B cell (primary cell): ENCODE results near the gene PDK4. TPM values are rescaled to one million over a fixed set of nuclear protein-coding genes. Genes with fewer than 3 reads are reported as not detected.

ENCODE experiments used
- ATAC-seq: fragments of 200-7000 bp; cut with Tn5 transposase; one replicate; pipeline ENCODE4 v1.10.0; 2021; ENCODE audit warnings: low read depth, mild to moderate bottlenecking, moderate number of reproducible peaks, moderate library complexity
- CTCF ChIA-PET: fragments of 350-600 bp; sonication (Branson Sonifier 250); formaldehyde crosslinking; loops from one replicate; lab custom pipeline; 2021; ENCODE audit warnings: antibody characterized with exemption, inconsistent platforms; lab: Charles Lee
- POLR2A ChIA-PET: fragments of 350-600 bp; sonication (Branson Sonifier 250); formaldehyde crosslinking; loops from one replicate; lab custom pipeline; 2021; ENCODE audit warnings: antibody characterized with exemption; lab: Charles Lee
- DNase-seq: peaks from one replicate; pipeline ENCODE4 v3.0.0; 2013
- H2AFZ ChIP-seq: 2 replicates; pipeline ENCODE4 v1.6.1; 2012; ENCODE audit warnings: mild to moderate bottlenecking, low read depth, low read length; ENCODE audit not compliant: insufficient read depth, poor library complexity, severe bottlenecking
- H3K27ac ChIP-seq, 2 donors: 1 replicate in 1 of 2; 2 replicates in 1 of 2; pipeline ENCODE4 v1.5.1; 2012 to 2013; ENCODE audit warnings: low read length in 2 of 2, mild to moderate bottlenecking in 2 of 2, moderate library complexity in 1 of 2
- H3K27me3 ChIP-seq, 4 experiments: fragments of 200-600 bp in 1 of 4; sonication (generic) in 1 of 4; replicated peaks in 1 of 4; 1 replicate in 2 of 4; 2 replicates in 2 of 4; pipeline versions ENCODE4 v1.6.1 to v1.7.0; 2013 to 2016; ENCODE audit warnings: low read length in 3 of 4, mild to moderate bottlenecking in 2 of 4, mixed read lengths in 1 of 4, moderate library complexity in 1 of 4; ENCODE audit not compliant: insufficient read depth in 4 of 4, control insufficient read depth in 3 of 4; ENCODE audit errors: control extremely low read depth in 1 of 4
- H3K36me3 ChIP-seq, 2 experiments: replicated peaks in 1 of 2; 1 replicate in 1 of 2; 2 replicates in 1 of 2; pipeline versions ENCODE4 v1.6.1 to v1.7.1; 2013; ENCODE audit warnings: low read length in 1 of 2; ENCODE audit not compliant: insufficient read depth in 2 of 2, control insufficient read depth in 1 of 2; ENCODE audit errors: control extremely low read depth in 1 of 2, extremely low read depth in 1 of 2
- H3K4me1 ChIP-seq, 2 donors: fragments of 200-600 bp in 1 of 2; sonication (generic) in 1 of 2; 1 replicate in 1 of 2; 2 replicates in 1 of 2; pipeline versions ENCODE4 v1.5.1 to v1.6.1; 2013 to 2017; ENCODE audit warnings: low read length in 2 of 2; ENCODE audit not compliant: control insufficient read depth in 2 of 2, insufficient read depth in 2 of 2
- H3K4me2 ChIP-seq: replicated peaks from 2 replicates; pipeline ENCODE3; 2012; ENCODE audit warnings: mild to moderate bottlenecking, low read depth, low read length; ENCODE audit not compliant: poor library complexity, severe bottlenecking
- H3K4me3 ChIP-seq, 5 experiments: fragments of 200-600 bp in 1 of 5; sonication (generic) in 1 of 5; 1 replicate in 3 of 5; 2 replicates in 2 of 5; pipeline versions ENCODE4 v1.5.1 to v1.7.0; 2011 to 2016; ENCODE audit warnings: low read length in 4 of 5, mild to moderate bottlenecking in 4 of 5, low read depth in 2 of 5, control low read depth in 1 of 5, moderate library complexity in 1 of 5; ENCODE audit not compliant: insufficient read depth in 1 of 5; ENCODE audit errors: control extremely low read depth in 1 of 5, extremely low read depth in 1 of 5
- H3K79me2 ChIP-seq: fragments of 200-600 bp; sonication (generic); one replicate; pipeline ENCODE4 v1.6.0; 2016; ENCODE audit warnings: low read length; ENCODE audit not compliant: control insufficient read depth, insufficient read depth
- H3K9ac ChIP-seq: fragments of 200-600 bp; sonication (generic); 2 replicates; pipeline ENCODE4 v1.6.1; 2017; ENCODE audit warnings: mild to moderate bottlenecking, low read length, moderate library complexity
- H3K9me3 ChIP-seq, 3 donors: one replicate each; pipeline versions ENCODE4 v1.6.1 to v1.7.1; 2013; ENCODE audit warnings: low read length in 2 of 3; ENCODE audit not compliant: control insufficient read depth in 2 of 3, insufficient read depth in 1 of 3; ENCODE audit errors: control extremely low read depth in 1 of 3
- H4K20me1 ChIP-seq: 2 replicates; pipeline ENCODE4 v1.6.0; 2012; ENCODE audit warnings: mild to moderate bottlenecking, low read length; ENCODE audit not compliant: insufficient read depth, control insufficient read depth, poor library complexity, severe bottlenecking
- H3K27ac Mint-ChIP-seq: one replicate; pipeline ENCODE4 v1.8.0; 2021; ENCODE audit warnings: mixed read lengths
- H3K27me3 Mint-ChIP-seq: one replicate; pipeline ENCODE4 v1.8.0; 2021; ENCODE audit warnings: mixed read lengths
- H3K4me1 Mint-ChIP-seq: one replicate; pipeline ENCODE4 v1.8.0; 2021; ENCODE audit warnings: mixed read lengths
- H3K4me3 Mint-ChIP-seq: one replicate; pipeline ENCODE4 v1.8.0; 2021; ENCODE audit warnings: mixed read lengths
- H3K9me3 Mint-ChIP-seq: one replicate; pipeline ENCODE4 v1.8.0; 2022; ENCODE audit warnings: mixed read lengths; ENCODE audit not compliant: insufficient read depth
- CTCF ChIP-seq: fragments of 200-600 bp; IDR thresholded peaks from one replicate; pipeline ENCODE4 v1.8.0; 2022; ENCODE audit warnings: antibody characterized with exemption, mild to moderate bottlenecking
- EZH2 ChIP-seq: IDR thresholded peaks from 2 replicates; pipeline ENCODE4 v1.6.1; 2012; ENCODE audit warnings: borderline replicate concordance, low read depth, mild to moderate bottlenecking, moderate library complexity, low read length; ENCODE audit not compliant: insufficient read depth, poor library complexity, severe bottlenecking
- WGBS: methylation state at CpG from one replicate; pipeline ENCODE4 v1.1.5; 2013; ENCODE audit warnings: missing lambda C conversion rate; ENCODE audit not compliant: insufficient coverage; 5-methylcytosine and 5-hydroxymethylcytosine counted together
- intact Hi-C: fragments of 100-400 bp; cut with micrococcal nuclease; formaldehyde crosslinking; loops from one replicate; pipeline ENCODE4 v1.10.0; 2022
- polyA plus RNA-seq: library from polyadenylated mRNA; depleted of rRNA; stranded (reverse); fragments of >200 nt; gene quantifications from 2 replicates; pipeline ENCODE4 v1.2.3, GENCODE V29; 2012
- total RNA-seq, 2 donors: library from RNA; stranded (reverse); fragments of 120-200 nt in 1 of 2; gene quantifications; 1 replicate in 1 of 2; 2 replicates in 1 of 2; pipeline versions ENCODE4 v1.2.3 to v1.2.4, GENCODE V29; 2013 to 2022

The PDK4 gene
- total and polyA plus RNA-seq, 2 donors (not counting 1 experiment from before 2014, with no cell fraction given): 0.54 to 6.8 TPM

- TF ChIP-seq CTCF (no peak), EZH2 (no peak)
- Mint-ChIP-seq H3K27me3 (peaks cover 18% of the 10 kb centered on the region), H3K9me3 (no peaks in the 10 kb centered on the region), H3K27ac (no peak overlapping the region), H3K4me1 (no peaks in the 10 kb centered on the region), H3K4me3 (no peak overlapping the region)
- DNase-seq (no peak), ATAC-seq (no peak)
- no peaks in the 10 kb centered on the region for H3K4me1 ChIP-seq
- WGBS: 60% methylated on average over 3 of the region's 5 CpGs
- H3K36me3 ChIP-seq: no peaks in the 10 kb centered on the region
- no peak overlapping the region for H3K4me3 ChIP-seq
- ChIA-PET POLR2A (no interaction called here), CTCF (no interaction called here)
- no peak overlapping the region for H3K27ac ChIP-seq
- intact Hi-C loops: no loop called here
- no peaks in the 10 kb centered on the region for H3K9me3 ChIP-seq
- peaks cover 0 to 3% (median 0%) of the 10 kb centered on the region in 4 experiments for H3K27me3 ChIP-seq
- no peaks in the 10 kb centered on the region for H4K20me1 ChIP-seq
- H3K79me2 ChIP-seq: no peaks in the 10 kb centered on the region
- H3K4me2 ChIP-seq: no peak overlapping the region
- H2AFZ ChIP-seq: no peak overlapping the region
- no peak overlapping the region for H3K9ac ChIP-seq
Measured at GRCh38 chr7:95577137-95577536, 19.2 kb downstream of the PDK4 start.

- Histone ChIP-seq H3K4me3 (no peak overlapping the region), H3K27me3 (peaks cover 0 to 5% (median 1%) of the 10 kb centered on the region in 4 experiments), H2AFZ (no peak overlapping the region), H3K36me3 (no peaks in the 10 kb centered on the region), H3K79me2 (no peaks in the 10 kb centered on the region), H3K9me3 (peaks cover 0 to 3% (median 0%) of the 10 kb centered on the region in 3 donors), H3K4me1 (no peaks in the 10 kb centered on the region), H3K27ac (no peak overlapping the region), H3K9ac (no peak overlapping the region), H3K4me2 (no peak overlapping the region), H4K20me1 (no peaks in the 10 kb centered on the region)
- intact Hi-C loops: no loop called here
- DNase-seq (no peak), ATAC-seq (no peak)
- no CpG with 5 or more reads among the region's 2 CpGs for WGBS
- Mint-ChIP-seq H3K27me3 (peaks cover 10% of the 10 kb centered on the region), H3K4me1 (no peaks in the 10 kb centered on the region), H3K27ac (no peak overlapping the region), H3K9me3 (no peaks in the 10 kb centered on the region), H3K4me3 (no peak overlapping the region)
- TF ChIP-seq EZH2 (no peak), CTCF (no peak)
- CTCF ChIA-PET: interaction anchor here (0.8 to 1.2 kb wide), 2 partner anchors 43 to 117 kb away, joined by 3 to 5 read pairs; no protein-coding TSS in a partner anchor
- POLR2A ChIA-PET: no interaction called here
Measured at GRCh38 chr7:95569720-95570119, 26.6 kb downstream of the PDK4 start.
